Stimulated activated CD8-positive, alpha-beta memory T cell treated with anti-CD3 and anti-CD28 coated beads, Interleukin-4, amount 100 ng/mL, for 48 hours (primary cell): ENCODE data around the gene DDAH1.
A peak's percentile ranks its signal among the peaks of the same experiment; 100 is the strongest.

Source experiments
- DNase-seq: peaks from one replicate; pipeline ENCODE4 v3.0.0-alpha.2; 2020

Gene DDAH1

DNA sequence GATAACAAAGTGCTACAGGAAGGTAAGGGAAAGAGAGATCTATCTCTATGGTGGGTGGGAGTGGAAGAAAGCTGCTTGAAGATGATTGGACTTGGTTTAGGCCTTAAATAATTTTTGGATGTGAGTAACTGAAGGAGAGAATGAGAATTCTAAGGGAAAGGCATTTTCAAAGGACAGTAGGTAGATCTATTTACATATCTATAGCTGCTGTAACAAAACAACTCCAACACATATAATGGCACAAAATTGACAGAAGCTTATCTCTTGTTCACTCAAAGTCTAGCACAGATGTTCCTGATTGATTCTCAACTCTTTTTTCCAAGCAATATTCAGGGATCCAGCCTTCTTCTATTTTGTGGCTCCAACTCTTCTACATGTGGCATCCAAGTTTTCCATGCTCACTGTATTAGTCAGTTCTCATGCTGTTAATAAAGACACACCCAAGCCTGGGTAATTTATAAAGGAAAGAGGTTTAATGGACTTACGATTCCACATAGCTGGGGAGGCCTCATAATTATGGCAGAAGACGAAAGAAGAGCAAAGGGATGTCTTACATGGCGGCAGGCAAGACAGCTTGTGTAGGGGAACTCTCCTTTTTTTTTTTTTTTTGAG is 3.1 kb upstream of the DDAH1 start:
- no peak for DNase-seq

GRCh38 chr1:85467036-85467435 is 2.1 kb upstream of the DDAH1 start:
- DNase-seq = no peak

- DNase-seq = no peak
Measured at GRCh38 chr1:85465786-85466134, 801 bp upstream of the DDAH1 start.

- DNase-seq = peak; percentile 35
Measured at GRCh38 chr1:85464497-85465098, 361 bp downstream of the DDAH1 start.

DNA sequence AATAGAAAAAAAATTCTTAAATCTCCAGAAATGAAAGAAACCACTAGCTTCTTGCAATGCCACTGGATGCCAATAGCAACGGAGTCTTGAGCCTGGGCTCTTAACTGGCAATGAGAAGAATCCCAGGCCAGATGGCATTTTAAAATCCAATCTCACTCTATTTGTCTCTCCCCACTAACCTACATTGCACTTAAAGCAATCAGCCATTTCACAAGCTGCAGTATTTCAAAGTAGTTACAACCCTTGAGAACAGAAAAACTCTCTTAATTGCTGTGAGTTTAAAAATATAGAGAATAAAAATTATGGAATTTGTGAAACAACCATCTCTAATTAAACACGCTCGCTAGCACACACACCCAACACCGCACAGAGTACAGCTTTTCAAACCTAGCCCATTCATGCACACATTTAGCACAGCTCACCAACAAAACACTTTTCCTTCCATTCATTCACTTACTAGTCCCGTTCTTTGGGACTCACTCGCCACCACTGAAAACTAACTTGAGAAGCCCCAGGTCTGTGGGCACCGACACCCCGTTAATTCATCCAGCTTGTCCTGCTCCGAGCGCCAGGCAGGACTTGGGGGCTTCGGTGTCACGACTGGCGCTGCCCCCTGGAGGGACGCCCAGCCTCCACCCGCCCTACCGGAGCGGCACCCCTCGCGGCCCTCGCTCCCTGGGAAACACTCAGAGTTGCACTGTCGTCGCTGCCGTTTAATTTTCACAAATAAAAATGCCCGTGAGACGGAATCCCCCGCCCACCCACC is 1.0 kb downstream of the DDAH1 start:
- DNase-seq = no peak

DNA sequence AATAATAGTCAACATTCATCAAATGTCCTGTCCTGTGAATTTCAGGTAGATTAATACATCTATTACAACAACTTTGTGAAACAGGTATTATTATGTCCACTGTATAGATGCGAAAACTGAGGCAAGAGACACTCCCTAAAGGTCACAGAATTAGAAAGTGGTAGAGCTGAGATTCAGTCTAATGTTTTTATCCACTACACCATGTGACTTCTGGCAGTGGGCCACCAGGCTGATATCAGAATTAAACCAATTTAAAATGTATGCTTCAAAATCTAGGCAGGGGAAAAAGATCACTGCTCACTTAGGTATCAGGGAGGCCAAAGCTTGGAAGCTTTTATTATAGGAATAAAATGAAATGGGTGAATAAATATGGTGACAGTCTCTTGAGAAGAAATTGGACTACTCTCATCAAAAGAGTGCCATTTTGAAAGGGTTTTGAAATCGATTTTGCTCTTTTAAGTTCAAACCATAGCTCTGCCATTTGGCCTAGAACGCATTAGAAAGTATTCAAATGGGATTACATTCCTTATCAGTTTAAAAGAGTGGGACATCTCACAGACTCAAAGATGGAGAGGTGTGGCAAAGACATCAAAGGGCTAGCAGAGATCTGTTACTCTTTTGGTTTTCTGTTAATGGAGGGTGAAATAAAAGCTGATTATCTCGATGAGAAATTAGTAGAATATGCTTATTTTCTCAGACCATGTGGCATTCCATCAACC is 1.9 kb downstream of the DDAH1 start:
- DNase-seq = no peak

- no peak for DNase-seq
Measured at GRCh38 chr1:85461216-85461918, 3.6 kb downstream of the DDAH1 start.

DNA sequence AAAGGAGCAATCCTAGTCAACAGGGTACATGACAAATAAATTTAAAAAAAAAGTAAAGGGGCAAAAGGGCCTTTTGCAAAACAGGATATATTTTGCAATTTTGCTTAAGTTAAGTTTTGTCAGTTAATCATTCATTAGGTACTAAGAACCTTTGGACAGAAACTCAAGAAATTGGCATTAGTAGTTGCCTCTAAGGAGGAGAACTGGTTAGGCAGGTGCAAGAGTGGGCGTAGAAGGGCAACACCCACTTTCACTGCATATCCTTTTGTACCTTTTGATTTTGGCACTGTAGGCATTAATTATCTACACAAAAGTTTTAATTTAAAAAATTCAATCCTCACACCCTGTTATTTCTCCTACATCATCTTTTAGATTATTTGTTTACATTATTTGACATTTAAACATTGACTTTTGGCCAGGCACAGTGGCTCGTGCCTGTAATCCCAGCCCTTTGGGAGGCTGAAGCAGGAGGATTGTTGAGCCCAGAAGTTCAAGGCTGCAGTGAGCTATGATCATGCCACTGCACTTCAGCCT is 4.3 kb downstream of the DDAH1 start:
- DNase-seq = no peak

DNA sequence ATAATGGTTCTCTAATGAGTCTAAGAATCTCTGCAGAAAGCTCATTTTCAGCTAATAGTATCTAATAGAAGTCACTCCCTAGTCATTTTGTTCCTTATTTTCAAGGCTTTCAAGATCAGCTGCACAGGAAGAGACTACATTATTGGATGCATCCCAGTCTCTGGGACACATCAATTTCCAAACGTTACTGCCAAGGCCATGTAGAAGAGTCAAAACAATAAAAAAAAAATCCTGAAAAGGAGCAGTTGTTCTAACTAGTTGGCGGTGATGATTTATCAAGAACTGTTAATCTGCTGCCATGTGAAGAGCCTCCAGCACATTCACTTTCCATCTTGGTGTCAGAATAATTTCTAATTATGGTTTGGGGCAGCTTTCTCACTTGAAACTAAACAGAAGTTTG is 5.7 kb downstream of the DDAH1 start:
- DNase-seq = no peak

- DNase-seq = no peak
Measured at GRCh38 chr1:85454214-85454613, 10.7 kb downstream of the DDAH1 start.

DNA sequence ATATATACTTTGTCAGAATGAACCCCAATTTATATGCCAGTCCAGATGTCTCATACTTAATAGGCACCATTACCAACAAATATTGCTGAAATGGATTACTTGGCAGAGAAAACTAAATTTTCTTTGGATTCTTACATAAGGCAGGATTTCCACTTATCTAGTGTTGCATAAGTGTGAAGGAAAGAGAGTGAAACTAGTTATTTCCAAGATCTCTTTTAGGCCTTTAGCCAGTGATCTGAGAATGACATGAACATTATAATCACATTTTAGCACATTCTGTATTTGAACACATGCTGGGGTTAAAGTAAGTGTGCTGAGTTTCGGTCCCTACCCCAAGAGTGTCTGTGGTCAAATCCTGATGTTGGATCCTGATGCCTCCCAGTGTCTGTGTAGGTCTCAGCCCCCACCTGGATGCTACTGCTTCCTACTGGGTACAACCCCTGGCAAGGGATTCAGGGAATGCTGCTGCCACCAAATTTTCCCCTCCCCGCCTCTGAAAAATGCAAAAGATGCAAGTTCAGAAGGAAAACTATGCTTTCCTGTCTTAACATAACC is 11.2 kb downstream of the DDAH1 start:
- no peak for DNase-seq

GRCh38 chr1:85452948-85453347 is 12.0 kb downstream of the DDAH1 start:
- no peak for DNase-seq

DNA sequence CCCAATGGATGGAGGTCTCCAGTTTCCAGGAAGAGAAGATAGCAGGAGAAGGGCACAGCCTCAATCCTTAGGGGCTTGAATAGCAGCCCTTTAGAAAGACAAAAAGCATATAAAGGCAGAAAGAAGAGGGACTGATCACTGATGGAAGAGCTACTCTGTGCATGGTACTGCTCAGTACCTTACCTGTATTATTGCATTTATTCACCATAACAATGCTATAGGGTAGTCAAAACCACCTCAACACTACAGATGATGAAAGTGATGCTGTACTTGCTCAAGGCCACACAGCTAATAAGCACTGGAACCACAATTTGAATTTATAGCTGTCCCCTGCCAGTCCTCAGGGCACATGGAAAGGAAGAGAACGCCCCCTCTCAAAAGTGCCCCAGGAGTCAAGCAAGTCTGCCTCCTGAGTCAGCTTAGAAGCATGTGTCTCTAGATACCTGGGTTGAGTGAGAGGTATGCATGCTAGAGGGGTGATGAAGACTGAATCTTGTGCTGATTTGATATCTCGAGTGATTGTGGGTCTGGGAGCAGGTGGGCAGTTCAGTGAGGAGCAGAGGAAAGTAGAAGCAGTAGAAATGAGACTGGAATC is 13.6 kb downstream of the DDAH1 start:
- DNase-seq = no peak

DNA sequence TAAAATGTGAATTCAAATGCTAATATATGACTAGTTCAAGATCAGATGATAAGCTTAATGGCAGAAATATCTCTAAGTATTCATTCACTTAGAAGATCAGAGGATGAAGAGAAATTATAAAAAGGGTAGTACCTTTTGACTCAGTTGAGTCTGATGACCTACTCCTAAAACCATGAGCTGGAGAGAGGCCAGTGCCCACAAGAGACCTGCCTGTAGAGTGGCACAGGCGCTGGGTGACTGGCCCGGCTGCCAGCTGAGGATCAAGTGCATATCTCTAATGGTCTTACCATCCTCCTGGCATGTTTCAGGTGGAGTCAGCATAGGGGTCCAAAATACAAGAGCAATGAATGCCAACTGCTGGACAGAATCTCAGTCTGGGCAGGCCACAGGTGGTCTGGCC is 14.1 kb downstream of the DDAH1 start:
- no peak for DNase-seq

DNA sequence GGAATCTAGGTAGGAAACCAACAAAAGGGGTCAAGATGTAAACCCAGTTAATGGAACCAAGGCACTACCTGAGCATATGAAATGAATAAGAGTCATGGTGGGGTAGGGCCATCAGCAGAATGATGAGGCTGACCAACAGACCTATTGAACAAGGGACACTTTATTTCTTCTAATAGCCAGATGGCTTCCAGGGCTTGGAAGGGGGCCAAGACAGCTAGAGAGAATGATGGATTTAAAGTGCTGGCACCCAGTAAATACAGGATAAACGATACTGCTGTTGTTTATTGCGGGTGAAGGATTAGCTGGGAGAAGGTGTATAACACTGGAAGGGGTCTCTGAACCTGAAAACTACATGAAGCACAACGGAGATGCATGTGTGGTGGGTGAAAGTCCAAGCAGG is 15.6 kb downstream of the DDAH1 start:
- no peak for DNase-seq

GRCh38 chr1:85448358-85448757 is 16.6 kb downstream of the DDAH1 start:
- DNase-seq = no peak

DNA sequence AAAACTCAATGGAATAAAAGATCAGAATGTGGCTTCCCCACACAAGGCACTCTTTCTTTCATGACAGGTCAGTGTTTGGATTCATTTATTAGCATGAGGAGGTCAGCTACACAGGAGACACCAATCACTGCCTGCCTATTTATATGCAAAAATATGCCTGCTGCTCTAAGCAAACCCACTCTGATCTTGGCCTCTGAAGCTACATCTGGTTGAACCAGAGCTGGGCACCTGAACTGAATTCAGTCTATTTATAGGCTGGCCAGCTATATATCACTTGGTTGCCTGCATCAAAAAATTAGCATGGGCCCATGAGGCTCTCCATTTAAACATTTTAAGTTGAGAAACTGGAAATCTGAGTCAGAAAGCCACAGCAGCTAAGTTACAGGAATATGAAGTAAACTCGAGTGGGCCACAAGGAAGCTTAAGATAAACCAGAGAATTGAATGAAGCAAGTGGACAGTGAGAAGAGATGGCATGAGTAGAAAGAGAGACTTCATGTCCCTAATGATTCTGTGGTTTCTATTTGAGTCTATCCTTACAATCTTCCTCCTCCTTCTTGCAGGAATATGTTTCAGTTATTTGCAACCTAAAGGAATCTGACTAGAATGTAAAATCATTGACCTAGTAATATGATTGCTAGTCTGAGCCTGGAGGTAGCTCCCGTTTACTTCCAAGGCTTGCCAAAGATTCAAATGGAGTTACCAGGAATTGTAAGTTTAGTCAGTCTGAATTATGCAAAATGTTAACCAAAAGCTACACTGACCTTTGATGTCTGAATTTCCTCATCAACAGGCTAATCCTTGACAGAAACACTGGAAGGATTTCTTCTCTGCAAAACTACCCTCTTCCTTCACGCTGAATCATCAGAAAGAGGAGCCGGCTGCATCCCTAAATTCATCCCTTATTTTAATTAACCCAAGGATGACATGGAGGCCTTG is 17.7 kb downstream of the DDAH1 start:
- DNase-seq = no peak

DNA sequence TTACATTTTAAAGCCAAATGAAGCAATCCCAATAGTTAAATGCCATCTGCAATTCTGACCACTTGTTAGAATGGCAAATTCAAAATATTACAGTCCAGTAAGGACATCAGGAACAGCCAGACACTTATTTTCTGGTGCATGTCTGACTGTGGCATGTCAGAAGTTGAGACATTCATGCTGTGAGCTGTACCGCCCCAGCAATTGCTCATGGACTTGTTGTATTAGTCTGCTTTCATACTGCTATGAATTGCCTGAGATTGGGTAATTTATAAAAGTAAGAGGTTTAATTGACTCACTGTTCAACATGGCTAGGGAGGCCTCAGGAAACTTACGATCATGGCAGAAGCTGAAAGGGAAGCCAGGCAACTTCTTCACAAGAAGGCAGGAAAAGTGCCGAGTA is 19.1 kb downstream of the DDAH1 start:
- DNase-seq = no peak

DNA sequence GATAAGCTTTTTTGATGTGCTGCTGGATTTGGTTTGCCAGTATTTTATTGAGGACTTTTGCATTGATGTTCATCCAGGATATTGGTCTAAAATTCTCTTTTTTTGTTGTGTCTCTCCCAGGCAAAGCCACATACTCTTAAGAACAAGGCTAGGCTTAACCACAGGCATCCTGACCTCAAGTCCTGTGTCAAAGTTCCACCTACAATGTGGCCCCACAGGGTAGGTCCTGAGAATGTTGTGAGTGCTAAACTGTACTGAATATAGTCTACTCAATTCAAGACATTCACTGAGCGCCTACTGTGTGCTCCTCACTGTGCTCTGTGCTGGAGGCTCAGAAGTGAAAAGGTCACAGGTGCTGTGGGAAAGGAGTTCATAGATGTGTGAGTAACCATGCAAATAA is 20.6 kb downstream of the DDAH1 start:
- DNase-seq = no peak

- no peak for DNase-seq
Measured at GRCh38 chr1:85440612-85441011, 24.3 kb downstream of the DDAH1 start.

- DNase-seq = no peak
Measured at GRCh38 chr1:85438353-85438752, 26.6 kb downstream of the DDAH1 start.
